Kidney tubule cell (primary cell): Measurements from ENCODE around the gene CCL13.

ENCODE experiments used
- DNase-seq: peaks from one replicate; pipeline ENCODE4 v3.0.0-alpha.2; 2018; ENCODE audit warnings: low spot score

The CCL13 gene

GRCh38 chr17:34363183-34363661 lies 6.9 kb downstream of the CCL13 start, which contains the start of gene CCL1:
TSS of gene CCL1 (minus strand) at chr17:34363233. CDS start at chr17:34363161, 72 bp downstream.
- DNase-seq: no peak

- peak; percentile 42 for DNase-seq
Measured at GRCh38 chr17:34364751-34365150, 8.5 kb downstream of the CCL13 start.

- no peak for DNase-seq
Measured at GRCh38 chr17:34365340-34365739, 9.1 kb downstream of the CCL13 start.

GRCh38 chr17:34366010-34366409 lies 9.7 kb downstream of the CCL13 start:
- no peak for DNase-seq

- no peak for DNase-seq
Measured at GRCh38 chr17:34366529-34367107, 10.3 kb downstream of the CCL13 start.

- DNase-seq: no peak
Measured at GRCh38 chr17:34367486-34368195, 11.4 kb downstream of the CCL13 start.

GRCh38 chr17:34368196-34368945 lies 12.1 kb downstream of the CCL13 start:
- no peak for DNase-seq

GRCh38 chr17:34368946-34369500 lies 12.7 kb downstream of the CCL13 start:
- DNase-seq: no peak

GRCh38 chr17:34369571-34369970 lies 13.3 kb downstream of the CCL13 start:
- DNase-seq: no peak

GRCh38 chr17:34370376-34370996 lies 14.2 kb downstream of the CCL13 start:
- DNase-seq: no peak

GRCh38 chr17:34370997-34371395 lies 14.7 kb downstream of the CCL13 start:
- peak; percentile 29 for DNase-seq

GRCh38 chr17:34371405-34372100 lies 15.3 kb downstream of the CCL13 start:
- no peak for DNase-seq

GRCh38 chr17:34374457-34374856 lies 18.2 kb downstream of the CCL13 start:
- no peak for DNase-seq

- no peak for DNase-seq
Measured at GRCh38 chr17:34375426-34375997, 19.2 kb downstream of the CCL13 start.

- DNase-seq: no peak
Measured at GRCh38 chr17:34377078-34377823, 21.0 kb downstream of the CCL13 start.

- no peak for DNase-seq
Measured at GRCh38 chr17:34378664-34379101, 22.4 kb downstream of the CCL13 start.

GRCh38 chr17:34379868-34380267 lies 23.6 kb downstream of the CCL13 start:
- DNase-seq: no peak

GRCh38 chr17:34382621-34383124 lies 26.4 kb downstream of the CCL13 start:
- peak; percentile 20 for DNase-seq

- DNase-seq: no peak
Measured at GRCh38 chr17:34383216-34383615, 26.9 kb downstream of the CCL13 start.

GRCh38 chr17:34384271-34384670 lies 28.0 kb downstream of the CCL13 start:
- no peak for DNase-seq
